HepG2 (cell line): ENCODE measurements around the gene EPB42. TPM values are rescaled to one million over a fixed set of nuclear protein-coding genes. Genes with fewer than 3 reads are reported as not detected.

Experiments used
- ATAC-seq: fragments of 200-7000 bp; cut with Tn5 transposase; 3 replicates; pipeline ENCODE4 v1.9.1; 2020; ENCODE audit warnings: mild to moderate bottlenecking, moderate library complexity
- BruUV-seq: library from RNA; stranded (reverse); fragments of 400-500 nt; replicated peaks from 2 replicates; lab custom pipeline; 2021; lab: Mats Ljungman, UMichigan
- CTCF ChIA-PET: fragments of 300-600 bp; formaldehyde crosslinking; extraction: SDS; loops from one replicate; lab custom pipeline; 2021; ENCODE audit warnings: low total read pairs, inconsistent platforms, low intra/inter-chr PET ratio; lab: Yijun Ruan, JAX
- POLR2A ChIA-PET: fragments of 350-600 bp; sonication (Branson Sonifier 250); formaldehyde crosslinking; loops from one replicate; lab custom pipeline; 2020; ENCODE audit warnings: antibody characterized with exemption, inconsistent platforms; lab: Yijun Ruan, JAX
- DNase-seq: peaks from one replicate; pipeline ENCODE4 v3.0.0-alpha.2; 2015; ENCODE audit warnings: low spot score
- FAIRE-seq: peaks from 3 replicates; lab custom pipeline; 2011; peaks lifted over from hg19 to GRCh38; lab: Jason Lieb, UNC
- H2AFZ ChIP-seq: one replicate; pipeline ENCODE4 v1.6.1; 2011; ENCODE audit warnings: low read length, inconsistent platforms
- H3K27ac ChIP-seq: fragments of 300-600 bp; 3 replicates; pipeline ENCODE4 v1.8.0; 2011; ENCODE audit warnings: mixed run types, mild to moderate bottlenecking, mixed read lengths, low read length, inconsistent platforms; ENCODE audit not compliant: insufficient read depth; ENCODE audit errors: extremely low read length
- H3K27me3 ChIP-seq, 2 experiments: fragments of 200-600 bp in 1 of 2; 2 replicates in 1 of 2; 3 replicates in 1 of 2; pipeline versions ENCODE4 v1.6.0 to v1.8.0; 2011; ENCODE audit warnings: low read length in 2 of 2, mild to moderate bottlenecking in 2 of 2, moderate library complexity in 2 of 2, inconsistent platforms in 1 of 2; ENCODE audit not compliant: insufficient read depth in 2 of 2, control insufficient read depth in 1 of 2
- H3K36me3 ChIP-seq, 2 experiments: fragments of 200-600 bp in 1 of 2; replicated peaks in 1 of 2; 2 replicates in 1 of 2; 3 replicates in 1 of 2; pipeline versions ENCODE4 v1.5.1 to v1.8.0; 2011; ENCODE audit warnings: low read length in 2 of 2, inconsistent platforms in 1 of 2; ENCODE audit not compliant: insufficient read depth in 2 of 2, control insufficient read depth in 1 of 2
- H3K4me1 ChIP-seq: 2 replicates; pipeline ENCODE4 v1.5.1; 2012; ENCODE audit warnings: low read length, inconsistent platforms; ENCODE audit not compliant: insufficient read depth
- H3K4me2 ChIP-seq: 2 replicates; pipeline ENCODE4 v1.6.0; 2011; ENCODE audit warnings: low read depth, low read length, inconsistent platforms
- H3K4me3 ChIP-seq, 3 experiments: fragments of 200-600 bp in 1 of 3; sonication (generic), shearing (Covaris generic) in 1 of 3; replicated peaks in 1 of 3; 2 replicates each; pipeline ENCODE4 v1.5.1; 2011 to 2016; ENCODE audit warnings: low read length in 3 of 3, inconsistent platforms in 2 of 3, low read depth in 2 of 3, mild to moderate bottlenecking in 2 of 3, control low read depth in 1 of 3, mixed read lengths in 1 of 3; ENCODE audit not compliant: insufficient read depth in 1 of 3
- H3K79me2 ChIP-seq: one replicate; pipeline ENCODE4 v1.6.1; 2011; ENCODE audit warnings: low read length, inconsistent platforms; ENCODE audit not compliant: insufficient read depth
- H3K9ac ChIP-seq: 2 replicates; pipeline ENCODE4 v1.6.0; 2011; ENCODE audit warnings: mild to moderate bottlenecking, low read depth, low read length, inconsistent platforms; ENCODE audit not compliant: insufficient read depth
- H3K9me3 ChIP-seq: 2 replicates; pipeline ENCODE4 v1.5.1; 2012; ENCODE audit warnings: mild to moderate bottlenecking, low read length
- H4K20me1 ChIP-seq: 2 replicates; pipeline ENCODE4 v1.6.0; 2011; ENCODE audit warnings: inconsistent platforms, mild to moderate bottlenecking, low read length, moderate library complexity; ENCODE audit not compliant: insufficient read depth
- GZF1 ChIP-seq: sonication (generic); formaldehyde crosslinking; IDR thresholded peaks from 2 replicates; pipeline ENCODE4 v1.5.1; 2020; ENCODE audit warnings: mild to moderate bottlenecking, missing genetic modification reagents
- HMG20B ChIP-seq: conservative IDR thresholded peaks from 2 replicates; pipeline ENCODE4 v1.6.1; 2016; ENCODE audit warnings: missing genetic modification reagents, missing compliant biosample characterization
- HNF4G ChIP-seq, 2 experiments: sonication (generic) in 1 of 2; formaldehyde crosslinking in 1 of 2; IDR thresholded peaks; 2 replicates each; pipeline versions ENCODE4 v1.4.0 to v1.6.1; 2011 to 2020; ENCODE audit warnings: borderline replicate concordance in 2 of 2, low read depth in 2 of 2, mild to moderate bottlenecking in 2 of 2, low read length in 1 of 2, missing genetic modification reagents in 1 of 2, moderate library complexity in 1 of 2
- PAXIP1 ChIP-seq: sonication (generic); formaldehyde crosslinking; conservative IDR thresholded peaks from 2 replicates; pipeline ENCODE4 v1.4.0; 2020; ENCODE audit warnings: mild to moderate bottlenecking, missing genetic modification reagents, moderate library complexity
- ZNF333 ChIP-seq: sonication (generic); formaldehyde crosslinking; IDR thresholded peaks from 2 replicates; pipeline ENCODE4 v1.4.0; 2020; ENCODE audit warnings: mild to moderate bottlenecking, missing genetic modification reagents, borderline replicate concordance
- ZNF572 ChIP-seq: sonication (generic); formaldehyde crosslinking; IDR thresholded peaks from 2 replicates; pipeline ENCODE4 v1.5.1; 2020; ENCODE audit warnings: mild to moderate bottlenecking, missing genetic modification reagents
- ZNF577 ChIP-seq: sonication (generic); formaldehyde crosslinking; IDR thresholded peaks from 2 replicates; pipeline ENCODE4 v1.4.0; 2020; ENCODE audit warnings: mild to moderate bottlenecking, low read depth, missing genetic modification reagents, borderline replicate concordance
- ZNF619 ChIP-seq: sonication (generic); formaldehyde crosslinking; IDR thresholded peaks from 2 replicates; pipeline ENCODE4 v1.4.0; 2020; ENCODE audit warnings: mild to moderate bottlenecking, missing genetic modification reagents
- ZNF670 ChIP-seq: sonication (generic); formaldehyde crosslinking; IDR thresholded peaks from 2 replicates; pipeline ENCODE4 v1.8.0; 2022; ENCODE audit warnings: mild to moderate bottlenecking, missing genetic modification reagents, borderline replicate concordance
- ZNF713 ChIP-seq: sonication (generic); formaldehyde crosslinking; IDR thresholded peaks from 2 replicates; pipeline ENCODE4 v1.4.0; 2020; ENCODE audit warnings: mild to moderate bottlenecking, missing genetic modification reagents
- ZNF772 ChIP-seq: sonication (generic); formaldehyde crosslinking; IDR thresholded peaks from 2 replicates; pipeline ENCODE4 v1.5.0; 2020; ENCODE audit warnings: mild to moderate bottlenecking, missing genetic modification reagents
- WGBS: methylation state at CpG from one replicate; pipeline ENCODE4 v1.1.6; 2017; ENCODE audit warnings: low lambda C conversion rate; 5-methylcytosine and 5-hydroxymethylcytosine counted together
- in situ Hi-C: cut with HindIII; loops from 2 replicates; pipeline ENCODE4 v1.10.0; 2017; ENCODE audit warnings: low pct_unique_long_range_greater_than_20kb; ENCODE audit not compliant: extremely low pct_ligation_motif_present
- intact Hi-C: fragments of 100-400 bp; cut with micrococcal nuclease; formaldehyde crosslinking; loops from one replicate; pipeline ENCODE4 v1.10.0; 2022; ENCODE audit not compliant: unreplicated experiment
- polyA plus RNA-seq, 8 experiments: library from polyadenylated mRNA; depleted of rRNA in 3 of 8; stranded (reverse) in 7 of 8; unstranded in 1 of 8; fragments of >200 nt; fragmentation: Illumina TruSeq in 4 of 8; extraction: Trizol in 4 of 8; gene quantifications; 2 replicates each; pipeline versions ENCODE4 v1.2.1 to v1.2.3, GENCODE V29; 2011 to 2016; ENCODE audit warnings: low read depth in 4 of 8, missing spikeins in 1 of 8, mixed read lengths in 1 of 8; ENCODE audit not compliant: insufficient read depth in 1 of 8
- total RNA-seq, 5 experiments: library from RNA; depleted of rRNA; stranded (reverse); fragments of >200 nt; fragmentation: Illumina TruSeq; extraction: Trizol; gene quantifications; 2 replicates each; pipeline ENCODE4 v1.2.3, GENCODE V29; 2016; ENCODE audit warnings: low read depth in 1 of 5

The EPB42 gene
- total and polyA plus RNA-seq, 2 of the 13 experiments (the other 11 are each of a cell fraction or from before 2014, with no cell fraction given) = not detected

GRCh38 chr15:43260011-43260615 lies 39.3 kb upstream of the EPB42 start:
- Histone ChIP-seq H3K9me3 (no peaks in the 10 kb centered on the region), H3K79me2 (no peaks in the 10 kb centered on the region), H3K4me2 (no peak overlapping the region), H3K4me1 (no peaks in the 10 kb centered on the region), H2AFZ (no peak overlapping the region), H3K27ac (no peak overlapping the region), H3K9ac (no peak overlapping the region), H3K4me3 (no peak overlapping the region), H3K27me3 (peaks cover 2 to 25% of the 10 kb centered on the region in 2 experiments; a peak in 4 of 5 replicates), H4K20me1 (no peaks in the 10 kb centered on the region), H3K36me3 (no peaks in the 10 kb centered on the region)
- 40% methylated on average over 1 of the region's 19 CpGs for WGBS
- in situ Hi-C loops = no loop called here
- TF ChIP-seq HMG20B (no peak), PAXIP1 (CRISPR knock-in tag) (no peak), ZNF619 (CRISPR knock-in tag) (no peak), GZF1 (CRISPR knock-in tag) (no peak), ZNF572 (CRISPR knock-in tag) (no peak), ZNF713 (no peak), ZNF670 (CRISPR knock-in tag) (no peak), ZNF333 (CRISPR knock-in tag) (no peak), ZNF772 (CRISPR knock-in tag) (no peak), ZNF577 (CRISPR knock-in tag) (no peak), HNF4G (IDR thresholded peaks at IDR 0.05; ENCODE audit: borderline replicate concordance, low read depth, low read length) (no peak), HNF4G (CRISPR knock-in tag; IDR thresholded peaks at IDR 0.05; ENCODE audit: borderline replicate concordance, low read depth) (no peak)
- ATAC-seq (no peak), FAIRE-seq (no peak), DNase-seq (no peak)
- ChIA-PET CTCF (no interaction called here), POLR2A (no interaction called here)
- intact Hi-C loops = no loop called here
- BruUV-seq = no TSS peak
